IPS-NIHi7 (cell line): ENCODE measurements around the gene RPSA.
"Not testable (repeated sequence)": the region's sequence is repeated elsewhere in the genome, so short reads cannot be mapped to it uniquely, and the experiment has no call there.

ENCODE experiments used
- DNase-seq: peaks from one replicate; pipeline ENCODE4 v3.0.0; 2012; ENCODE audit warnings: mixed read lengths; ENCODE audit errors: extremely low spot score

The RPSA gene

GRCh38 chr3:39419742-39420315 lies 13.3 kb downstream of the RPSA start:
- DNase-seq, result no peak

GRCh38 chr3:39420543-39420942 lies 14.0 kb downstream of the RPSA start:
- DNase-seq, result no peak

GRCh38 chr3:39423436-39423970 lies 17.0 kb downstream of the RPSA start:
- no peak for DNase-seq

- DNase-seq, result no peak
Observed at GRCh38 chr3:39426312-39426711, 19.8 kb downstream of the RPSA start.

GRCh38 chr3:39427506-39427905 lies 21.0 kb downstream of the RPSA start:
- no peak for DNase-seq

- no peak for DNase-seq
Observed at GRCh38 chr3:39428745-39429201, 22.3 kb downstream of the RPSA start.

- DNase-seq, result no peak
Observed at GRCh38 chr3:39429466-39429865, 22.9 kb downstream of the RPSA start.

- DNase-seq, result no peak
Observed at GRCh38 chr3:39432342-39432741, 25.8 kb downstream of the RPSA start.

GRCh38 chr3:39433642-39434041 lies 27.1 kb downstream of the RPSA start:
- DNase-seq, result no peak

- DNase-seq, result no peak
Observed at GRCh38 chr3:39434574-39434973, 28.1 kb downstream of the RPSA start.

- no peak for DNase-seq
Observed at GRCh38 chr3:39435006-39435748, 28.7 kb downstream of the RPSA start.

- no peak for DNase-seq
Observed at GRCh38 chr3:39438880-39439279, 32.4 kb downstream of the RPSA start.

- no peak for DNase-seq
Observed at GRCh38 chr3:39440316-39440715, 33.8 kb downstream of the RPSA start.

GRCh38 chr3:39443530-39443929 lies 37.0 kb downstream of the RPSA start:
- DNase-seq, result peak; percentile 61

GRCh38 chr3:39445927-39446326 lies 39.4 kb downstream of the RPSA start:
- DNase-seq, result no peak

- DNase-seq, result no peak
Observed at GRCh38 chr3:39446444-39446843, 39.9 kb downstream of the RPSA start.

GRCh38 chr3:39447637-39448483 lies 41.3 kb downstream of the RPSA start:
- peak; percentile 91 for DNase-seq

GRCh38 chr3:39448506-39449233 lies 42.1 kb downstream of the RPSA start:
- no peak for DNase-seq

- no peak for DNase-seq
Observed at GRCh38 chr3:39449796-39450195, 43.3 kb downstream of the RPSA start.

GRCh38 chr3:39453134-39453533 lies 46.6 kb downstream of the RPSA start:
- DNase-seq, result no peak

GRCh38 chr3:39453872-39454271 lies 47.4 kb downstream of the RPSA start:
- not testable (repeated sequence) for DNase-seq
